Spleen (tissue), 7 donors: Measurements from ENCODE around the gene PDE5A.

Source experiments
- POLR2A ChIP-seq, 3 donors: fragments of 450-650 bp; IDR thresholded peaks; one replicate each; pipeline ENCODE4 v1.5.1; 2017; ENCODE audit warnings: antibody characterized with exemption in 3 of 3, mild to moderate bottlenecking in 1 of 3
- TF ChIP-seq, protein P1 (sequence below), 11 experiments: fragments of 200-600 bp in 7 of 11; fragments of 450-650 bp in 4 of 11; sonication (generic) in 4 of 11; IDR thresholded peaks in 8 of 11; conservative IDR thresholded peaks in 3 of 11; 1 replicate in 7 of 11; 2 replicates in 4 of 11; pipeline versions ENCODE4 v1.4.0 to v1.8.0; 2016 to 2021; ENCODE audit warnings: antibody characterized with exemption in 11 of 11, inconsistent platforms in 4 of 11, mild to moderate bottlenecking in 1 of 11
- donor health status: DM: no; HTN: no; CAD: no; lungs with moderate emphysema.
- donor health status: DM: no; HTN: no; CAD: no.
- donor health status: DM: no; HTN: no; CAD: no.

GRCh38 chr4:119592830-119593229 lies 35.8 kb downstream of the PDE5A start:
- TF ChIP-seq POLR2A (IDR thresholded peaks at IDR 0.05), result no peak
- TF ChIP-seq, protein P1, sequence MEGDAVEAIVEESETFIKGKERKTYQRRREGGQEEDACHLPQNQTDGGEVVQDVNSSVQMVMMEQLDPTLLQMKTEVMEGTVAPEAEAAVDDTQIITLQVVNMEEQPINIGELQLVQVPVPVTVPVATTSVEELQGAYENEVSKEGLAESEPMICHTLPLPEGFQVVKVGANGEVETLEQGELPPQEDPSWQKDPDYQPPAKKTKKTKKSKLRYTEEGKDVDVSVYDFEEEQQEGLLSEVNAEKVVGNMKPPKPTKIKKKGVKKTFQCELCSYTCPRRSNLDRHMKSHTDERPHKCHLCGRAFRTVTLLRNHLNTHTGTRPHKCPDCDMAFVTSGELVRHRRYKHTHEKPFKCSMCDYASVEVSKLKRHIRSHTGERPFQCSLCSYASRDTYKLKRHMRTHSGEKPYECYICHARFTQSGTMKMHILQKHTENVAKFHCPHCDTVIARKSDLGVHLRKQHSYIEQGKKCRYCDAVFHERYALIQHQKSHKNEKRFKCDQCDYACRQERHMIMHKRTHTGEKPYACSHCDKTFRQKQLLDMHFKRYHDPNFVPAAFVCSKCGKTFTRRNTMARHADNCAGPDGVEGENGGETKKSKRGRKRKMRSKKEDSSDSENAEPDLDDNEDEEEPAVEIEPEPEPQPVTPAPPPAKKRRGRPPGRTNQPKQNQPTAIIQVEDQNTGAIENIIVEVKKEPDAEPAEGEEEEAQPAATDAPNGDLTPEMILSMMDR (IDR thresholded peaks at IDR 0.05 in 8 of 11, conservative IDR thresholded peaks at IDR 0.05 in 3 of 11), result no peak
